Muscle of back (tissue), 11 donors: Measurements from ENCODE around the gene LANCL2. TPM values are rescaled to one million over a fixed set of nuclear protein-coding genes. Genes with fewer than 3 reads are reported as not detected.
"Not testable (repeated sequence)": the region's sequence is repeated elsewhere in the genome, so short reads cannot be mapped to it uniquely, and the experiment has no call there.

Source experiments
- DNase-seq, 3 donors: peaks; one replicate each; pipeline versions ENCODE4 v3.0.0 to v3.0.0-alpha.2; 2013
- polyA plus RNA-seq, 10 donors: library from polyadenylated mRNA; unstranded; fragments of 120-200 nt; gene quantifications; one replicate each; pipeline ENCODE4 v1.2.1, GENCODE V29; 2013; ENCODE audit not compliant: insufficient read length in 10 of 10

The LANCL2 gene
- polyA plus RNA-seq, 10 donors, result 14.0 to 21.7 (median 16.5) TPM

- DNase-seq, result no peak
Measured at GRCh38 chr7:55400191-55400590, 35.1 kb downstream of the LANCL2 start.

GRCh38 chr7:55402506-55402905 is 37.4 kb downstream of the LANCL2 start:
- DNase-seq, result not testable (repeated sequence)

- DNase-seq, result no peak
Measured at GRCh38 chr7:55405856-55406541, 40.9 kb downstream of the LANCL2 start.

- DNase-seq, result no peak
Measured at GRCh38 chr7:55409482-55410225, 44.5 kb downstream of the LANCL2 start.

- DNase-seq, result no peak
Measured at GRCh38 chr7:55410667-55411239, 45.6 kb downstream of the LANCL2 start.

GRCh38 chr7:55411844-55412243 is 46.7 kb downstream of the LANCL2 start:
- no peak for DNase-seq

GRCh38 chr7:55413442-55413841 is 48.3 kb downstream of the LANCL2 start:
- DNase-seq, result no peak

- peak; percentile 65 to 80 (median 69) for DNase-seq
Measured at GRCh38 chr7:55415173-55415778, 50.1 kb downstream of the LANCL2 start.

- not testable (repeated sequence) for DNase-seq
Measured at GRCh38 chr7:55417456-55417855, 52.3 kb downstream of the LANCL2 start.

GRCh38 chr7:55420530-55420929 is 55.4 kb downstream of the LANCL2 start:
- no peak for DNase-seq

GRCh38 chr7:55423277-55423711 is 58.2 kb downstream of the LANCL2 start:
- DNase-seq, result no peak

- no peak for DNase-seq
Measured at GRCh38 chr7:55423891-55424290, 58.8 kb downstream of the LANCL2 start.

GRCh38 chr7:55425141-55425752 is 60.1 kb downstream of the LANCL2 start:
- DNase-seq, result no peak

- no peak for DNase-seq
Measured at GRCh38 chr7:55426676-55427075, 61.5 kb downstream of the LANCL2 start.

- DNase-seq, result no peak
Measured at GRCh38 chr7:55427342-55427741, 62.2 kb downstream of the LANCL2 start.

- DNase-seq, result peak; percentile 57 to 90 (median 65)
Measured at GRCh38 chr7:55427800-55428199, 62.7 kb downstream of the LANCL2 start.

- DNase-seq, result no peak
Measured at GRCh38 chr7:55429835-55430499, 64.8 kb downstream of the LANCL2 start.

GRCh38 chr7:55431898-55432297 is 66.8 kb downstream of the LANCL2 start:
- DNase-seq, result no peak

GRCh38 chr7:55432506-55432905 is 67.4 kb downstream of the LANCL2 start:
- no peak for DNase-seq

- DNase-seq, result no peak
Measured at GRCh38 chr7:55432939-55433784, 68.0 kb downstream of the LANCL2 start.

GRCh38 chr7:55435466-55435865 is 70.3 kb downstream of the LANCL2 start:
- no peak for DNase-seq
